Activated B cell treated with CpG ODN at 0.5 μM for 24 hours (primary cell): ENCODE measurements around the gene INTS6. TPM values are rescaled to one million over a fixed set of nuclear protein-coding genes. Genes with fewer than 3 reads are reported as not detected.

Source experiments
- ATAC-seq: fragments of 200-7000 bp; cut with Tn5 transposase; one replicate; pipeline ENCODE4 v1.10.0; 2021; ENCODE audit warnings: low read depth, mild to moderate bottlenecking, moderate library complexity
- CTCF ChIA-PET: fragments of 350-600 bp; sonication (Branson Sonifier 250); formaldehyde crosslinking; loops from one replicate; lab custom pipeline; 2021; ENCODE audit warnings: antibody characterized with exemption; lab: Charles Lee
- POLR2A ChIA-PET: fragments of 350-600 bp; sonication (Branson Sonifier 250); formaldehyde crosslinking; loops from one replicate; lab custom pipeline; 2021; ENCODE audit warnings: antibody characterized with exemption; lab: Charles Lee
- DNase-seq: peaks from one replicate; pipeline ENCODE4 v3.0.0; 2022
- H3K27ac Mint-ChIP-seq: one replicate; pipeline ENCODE4 v1.8.0; 2020; ENCODE audit warnings: mixed read lengths
- H3K27me3 Mint-ChIP-seq: one replicate; pipeline ENCODE4 v1.8.0; 2021; ENCODE audit warnings: mixed read lengths
- H3K36me3 Mint-ChIP-seq: one replicate; pipeline ENCODE4 v1.8.0; 2021; ENCODE audit warnings: low read depth, mixed read lengths
- H3K4me1 Mint-ChIP-seq: one replicate; pipeline ENCODE4 v1.8.0; 2021; ENCODE audit warnings: mixed read lengths
- H3K4me3 Mint-ChIP-seq: one replicate; pipeline ENCODE4 v1.8.0; 2020; ENCODE audit warnings: mild to moderate bottlenecking, mixed read lengths
- H3K9me3 Mint-ChIP-seq: one replicate; pipeline ENCODE4 v1.8.0; 2020; ENCODE audit warnings: mixed read lengths
- intact Hi-C: fragments of 100-400 bp; cut with micrococcal nuclease; formaldehyde crosslinking; loops from one replicate; pipeline ENCODE4 v1.15.1; 2024
- total RNA-seq: library from RNA; stranded (reverse); gene quantifications from 2 replicates; pipeline ENCODE4 v1.2.3, GENCODE V29; 2022
- TF ChIP-seq, protein P1 (sequence below): fragments of 200-600 bp; IDR thresholded peaks from one replicate; pipeline ENCODE4 v1.8.0; 2022; ENCODE audit warnings: antibody characterized with exemption, mild to moderate bottlenecking

The INTS6 gene
- total RNA-seq, 1 donor from 2014 or later, result 68.7 TPM

- ATAC-seq, result no peak
- Mint-ChIP-seq H3K9me3 (peaks cover 2% of the 10 kb centered on the region), H3K27me3 (no peaks in the 10 kb centered on the region), H3K4me3 (no peak overlapping the region), H3K27ac (no peak overlapping the region), H3K36me3 (peaks cover 34% of the 10 kb centered on the region), H3K4me1 (peaks cover 25% of the 10 kb centered on the region)
- DNase-seq, result no peak
- TF ChIP-seq, protein P1, sequence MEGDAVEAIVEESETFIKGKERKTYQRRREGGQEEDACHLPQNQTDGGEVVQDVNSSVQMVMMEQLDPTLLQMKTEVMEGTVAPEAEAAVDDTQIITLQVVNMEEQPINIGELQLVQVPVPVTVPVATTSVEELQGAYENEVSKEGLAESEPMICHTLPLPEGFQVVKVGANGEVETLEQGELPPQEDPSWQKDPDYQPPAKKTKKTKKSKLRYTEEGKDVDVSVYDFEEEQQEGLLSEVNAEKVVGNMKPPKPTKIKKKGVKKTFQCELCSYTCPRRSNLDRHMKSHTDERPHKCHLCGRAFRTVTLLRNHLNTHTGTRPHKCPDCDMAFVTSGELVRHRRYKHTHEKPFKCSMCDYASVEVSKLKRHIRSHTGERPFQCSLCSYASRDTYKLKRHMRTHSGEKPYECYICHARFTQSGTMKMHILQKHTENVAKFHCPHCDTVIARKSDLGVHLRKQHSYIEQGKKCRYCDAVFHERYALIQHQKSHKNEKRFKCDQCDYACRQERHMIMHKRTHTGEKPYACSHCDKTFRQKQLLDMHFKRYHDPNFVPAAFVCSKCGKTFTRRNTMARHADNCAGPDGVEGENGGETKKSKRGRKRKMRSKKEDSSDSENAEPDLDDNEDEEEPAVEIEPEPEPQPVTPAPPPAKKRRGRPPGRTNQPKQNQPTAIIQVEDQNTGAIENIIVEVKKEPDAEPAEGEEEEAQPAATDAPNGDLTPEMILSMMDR, result no peak
- POLR2A ChIA-PET, result interaction anchor here (0.8 to 6.0 kb wide), 2 partner anchors 39 to 127 kb away, joined by 8 to 156 read pairs; partner anchors contain the start of gene WDFY2
- intact Hi-C loops, result no loop called here
- CTCF ChIA-PET, result no interaction called here
These were observed 3.7 kb upstream of the INTS6 start for GRCh38 chr13:51456510-51456909.

- Mint-ChIP-seq H3K27me3 (no peaks in the 10 kb centered on the region), H3K36me3 (peaks cover 39% of the 10 kb centered on the region), H3K27ac (peak overlapping the region; percentile 98), H3K9me3 (peaks cover 2% of the 10 kb centered on the region), H3K4me1 (peaks cover 28% of the 10 kb centered on the region), H3K4me3 (no peak overlapping the region)
- ChIA-PET CTCF (interaction anchor here (1.0 kb wide), 1 partner anchor 343 kb away, joined by 3 read pairs; no protein-coding TSS in a partner anchor), POLR2A (interaction anchor here (0.6 to 6.0 kb wide), 5 partner anchors 44 to 340 kb away, joined by 4 to 156 read pairs (median 85); partner anchors contain the start of gene WDFY2)
- DNase-seq (no peak), ATAC-seq (no peak)
- TF ChIP-seq, protein P1, result no peak
- intact Hi-C loops, result no loop called here
These were observed 2.7 kb upstream of the INTS6 start for GRCh38 chr13:51455532-51455931.

- POLR2A ChIA-PET, result interaction anchor here (0.6 to 6.0 kb wide), 30 partner anchors 10 to 1518 kb away, joined by 3 to 156 read pairs (median 6); partner anchors contain the start of genes DHRS12, SPRYD7 and WDFY2
- peaks cover 2% of the 10 kb centered on the region for H3K9me3 Mint-ChIP-seq
- intact Hi-C loops, result loop anchor here (1.0 to 5.0 kb wide), 16 partner anchors 35 to 1661 kb away; partner anchors contain the start of genes ALG11, CKAP2, KPNA3 and NEK5
- H3K4me1 Mint-ChIP-seq, result peaks cover 38% of the 10 kb centered on the region
- H3K27ac Mint-ChIP-seq, result peak overlapping the region; percentile 98
- no peak for ATAC-seq
- TF ChIP-seq, protein P1, result no peak
- CTCF ChIA-PET, result interaction anchor here (0.8 to 1.1 kb wide), 2 partner anchors 131 to 344 kb away, joined by 3 to 6 read pairs; no protein-coding TSS in a partner anchor
- peaks cover 46% of the 10 kb centered on the region for H3K36me3 Mint-ChIP-seq
- H3K4me3 Mint-ChIP-seq, result peak overlapping the region; percentile 91
- H3K27me3 Mint-ChIP-seq, result no peaks in the 10 kb centered on the region
- peak; percentile 25 for DNase-seq
These were observed 1.3 kb upstream of the INTS6 start for GRCh38 chr13:51453959-51454703.

GRCh38 chr13:51453207-51453958, 547 bp upstream of the INTS6 start:
- TF ChIP-seq, protein P1, result no peak
- H3K36me3 Mint-ChIP-seq, result peaks cover 44% of the 10 kb centered on the region
- ChIA-PET POLR2A (interaction anchor here (0.6 to 6.0 kb wide), 71 partner anchors 9 to 1918 kb away, joined by 3 to 156 read pairs (median 5); partner anchors contain the start of genes ALG11, ATP7B, DHRS12 and KPNA3), CTCF (interaction anchor here (0.8 to 1.1 kb wide), 3 partner anchors 132 to 345 kb away, joined by 3 to 6 read pairs (median 3); no protein-coding TSS in a partner anchor)
- peak overlapping the region; percentile 98 for H3K27ac Mint-ChIP-seq
- ATAC-seq (peak; percentile 53), DNase-seq (peak; percentile 87)
- peaks cover 2% of the 10 kb centered on the region for H3K9me3 Mint-ChIP-seq
- peaks cover 39% of the 10 kb centered on the region for H3K4me1 Mint-ChIP-seq
- no peaks in the 10 kb centered on the region for H3K27me3 Mint-ChIP-seq
- intact Hi-C loops, result loop anchor here (1.0 to 5.0 kb wide), 15 partner anchors 35 to 1661 kb away; partner anchors contain the start of genes ALG11, CKAP2, KPNA3 and NEK5
- H3K4me3 Mint-ChIP-seq, result peak overlapping the region; percentile 91
